HUES6 (cell line): ENCODE measurements around the gene CNIH4.
"Not testable (repeated sequence)": the region's sequence is repeated elsewhere in the genome, so short reads cannot be mapped to it uniquely, and the experiment has no call there.

ENCODE experiments used
- H3K27ac ChIP-seq: 2 replicates; pipeline ENCODE4 v1.7.0; 2013; ENCODE audit warnings: low read depth, mild to moderate bottlenecking, low read length, inconsistent platforms
- H3K27me3 ChIP-seq: 2 replicates; pipeline ENCODE4 v1.6.1; 2013; ENCODE audit warnings: low read length; ENCODE audit not compliant: control insufficient read depth, insufficient read depth
- H3K36me3 ChIP-seq: 2 replicates; pipeline ENCODE4 v1.6.1; 2013; ENCODE audit warnings: low read length; ENCODE audit not compliant: control insufficient read depth, insufficient read depth
- H3K4me1 ChIP-seq: 2 replicates; pipeline ENCODE4 v1.6.1; 2013; ENCODE audit warnings: low read length; ENCODE audit not compliant: control insufficient read depth, insufficient read depth
- H3K4me3 ChIP-seq: 2 replicates; pipeline ENCODE4 v1.5.1; 2013; ENCODE audit warnings: low read depth, low read length
- H3K9ac ChIP-seq: one replicate; pipeline ENCODE4 v1.6.1; 2013; ENCODE audit warnings: mild to moderate bottlenecking, low read length
- H3K9me3 ChIP-seq: 2 replicates; pipeline ENCODE4 v1.6.1; 2013; ENCODE audit warnings: low read depth, low read length; ENCODE audit not compliant: control insufficient read depth, insufficient read depth

Gene CNIH4

GRCh38 chr1:224356685-224357625 is at the start of gene CNIH4:
Gene CNIH4 (plus strand): TSS chr1:224356879. CDS start chr1:224356925, 46 bp downstream.
- peaks cover 9% of the 10 kb centered on the region; the same call in 1 of the 2 replicates for H3K36me3 ChIP-seq
- peak within 1 kb of the TSS; percentile 90 for H3K9ac ChIP-seq
- no peaks in the 10 kb centered on the region for H3K27me3 ChIP-seq
- peaks cover 20% of the 10 kb centered on the region for H3K4me1 ChIP-seq
- H3K9me3 ChIP-seq, result peaks cover 4% of the 10 kb centered on the region; the same call in 1 of the 2 replicates
- peak within 1 kb of the TSS; percentile 91 for H3K4me3 ChIP-seq
- H3K27ac ChIP-seq, result peak within 1 kb of the TSS; percentile 75; the same call in 1 of the 2 replicates

GRCh38 chr1:224308064-224308463 is 48.6 kb upstream of the CNIH4 start:
- no peak overlapping the region for H3K27ac ChIP-seq
- no peaks in the 10 kb centered on the region for H3K4me1 ChIP-seq
- no peak overlapping the region for H3K4me3 ChIP-seq
- no peak overlapping the region for H3K9ac ChIP-seq
- H3K27me3 ChIP-seq, result no peaks in the 10 kb centered on the region
- peaks cover 77% of the 10 kb centered on the region for H3K36me3 ChIP-seq
- H3K9me3 ChIP-seq, result no peaks in the 10 kb centered on the region

GRCh38 chr1:224311503-224311902 is 45.2 kb upstream of the CNIH4 start:
- H3K36me3 ChIP-seq, result peaks cover 83% of the 10 kb centered on the region
- H3K27me3 ChIP-seq, H3K27ac ChIP-seq, H3K9me3 ChIP-seq, H3K4me1 ChIP-seq, H3K9ac ChIP-seq, H3K4me3 ChIP-seq: not testable (repeated sequence)

GRCh38 chr1:224312025-224312424 is 44.7 kb upstream of the CNIH4 start:
- Histone ChIP-seq H3K27ac (no peak overlapping the region), H3K4me1 (no peaks in the 10 kb centered on the region), H3K27me3 (no peaks in the 10 kb centered on the region), H3K9me3 (no peaks in the 10 kb centered on the region), H3K4me3 (no peak overlapping the region), H3K9ac (no peak overlapping the region), H3K36me3 (peaks cover 82% of the 10 kb centered on the region)

- Histone ChIP-seq H3K27ac (no peak overlapping the region), H3K4me1 (no peaks in the 10 kb centered on the region), H3K4me3 (no peak overlapping the region), H3K9ac (no peak overlapping the region), H3K9me3 (no peaks in the 10 kb centered on the region), H3K27me3 (no peaks in the 10 kb centered on the region), H3K36me3 (peaks cover 48% of the 10 kb centered on the region)
Observed at GRCh38 chr1:224317383-224318045, 39.2 kb upstream of the CNIH4 start.

GRCh38 chr1:224321706-224322105 is 35.0 kb upstream of the CNIH4 start:
- no peaks in the 10 kb centered on the region for H3K4me1 ChIP-seq
- no peak overlapping the region for H3K9ac ChIP-seq
- no peaks in the 10 kb centered on the region for H3K27me3 ChIP-seq
- H3K36me3 ChIP-seq, result peaks cover 22% of the 10 kb centered on the region
- H3K9me3 ChIP-seq, result no peaks in the 10 kb centered on the region
- H3K4me3 ChIP-seq, result no peak overlapping the region
- no peak overlapping the region for H3K27ac ChIP-seq

GRCh38 chr1:224325959-224326358 is 30.7 kb upstream of the CNIH4 start:
- Histone ChIP-seq H3K9me3 (no peaks in the 10 kb centered on the region), H3K36me3 (peaks cover 15% of the 10 kb centered on the region), H3K27me3 (no peaks in the 10 kb centered on the region), H3K4me1 (peaks cover 5% of the 10 kb centered on the region), H3K9ac (no peak overlapping the region), H3K4me3 (no peak overlapping the region), H3K27ac (no peak overlapping the region)

GRCh38 chr1:224328644-224329043 is 28.0 kb upstream of the CNIH4 start:
- H3K9me3 ChIP-seq, result no peaks in the 10 kb centered on the region
- H3K36me3 ChIP-seq, result peaks cover 15% of the 10 kb centered on the region
- peaks cover 5% of the 10 kb centered on the region for H3K4me1 ChIP-seq
- H3K27me3 ChIP-seq, result no peaks in the 10 kb centered on the region
- peak overlapping the region; percentile 80; the same call in 1 of the 2 replicates for H3K4me3 ChIP-seq
- H3K9ac ChIP-seq, result no peak overlapping the region
- H3K27ac ChIP-seq, result no peak overlapping the region

- H3K9ac ChIP-seq, result peak overlapping the region; percentile 98
- H3K36me3 ChIP-seq, result peaks cover 9% of the 10 kb centered on the region
- peaks cover 5% of the 10 kb centered on the region for H3K4me1 ChIP-seq
- H3K27me3 ChIP-seq, result no peaks in the 10 kb centered on the region
- no peaks in the 10 kb centered on the region for H3K9me3 ChIP-seq
- H3K4me3 ChIP-seq, result peak overlapping the region; percentile 80
- peak overlapping the region; percentile 100; the same call in 1 of the 2 replicates for H3K27ac ChIP-seq
Observed at GRCh38 chr1:224329484-224329841, 27.2 kb upstream of the CNIH4 start.

GRCh38 chr1:224329842-224330753 is 26.6 kb upstream of the CNIH4 start, which contains the start of gene NVL:
Gene NVL (minus strand): TSS chr1:224330172. CDS start chr1:224330127, 45 bp downstream.
- H3K9ac ChIP-seq, result peak within 1 kb of the TSS; percentile 98
- H3K27ac ChIP-seq, result peak within 1 kb of the TSS; percentile 100

More at GRCh38 chr1:224329842-224330753, 26.6 kb upstream of the CNIH4 start, which contains the start of gene NVL:
- Histone ChIP-seq H3K4me1 (peaks cover 5% of the 10 kb centered on the region), H3K36me3 (0 out of 2 replicates have a peak, but pooled peaks cover 6% of the 10 kb centered on the region), H3K4me3 (peak within 1 kb of the TSS; percentile 80), H3K9me3 (no peaks in the 10 kb centered on the region), H3K27me3 (no peaks in the 10 kb centered on the region)
